Measurements from ENCODE around the gene STUM. TPM values are rescaled to one million over a fixed set of nuclear protein-coding genes. Genes with fewer than 3 reads are reported as not detected.

Gene STUM
- total and polyA plus RNA-seq, 2 of the 8 experiments (the other 6 are each of a cell fraction or from before 2014, with no cell fraction given) = 0.76 to 1.2 TPM

GRCh38 chr1:226618380-226618779 is 69.8 kb downstream of the STUM start (continued):
- TF ChIP-seq CHD7 (IDR thresholded peaks at IDR 0.05; ENCODE audit: insufficient replicate concordance, low read length) (no peak), SAP30 (IDR thresholded peaks at IDR 0.05; ENCODE audit: insufficient read depth, insufficient replicate concordance, low read length) (no peak), PHF8 (conservative IDR thresholded peaks at IDR 0.05; ENCODE audit: low read depth, low read length) (no peak), SIRT6 (IDR thresholded peaks at IDR 0.05; ENCODE audit: low read length) (no peak), TAF7 (optimal IDR thresholded peaks at IDR 0.05; ENCODE audit: borderline replicate concordance, low read depth, low read length) (no peak), FOSL1 (IDR thresholded peaks at IDR 0.05; ENCODE audit: insufficient read depth, low read depth, low read length) (no peak), JUN (IDR thresholded peaks at IDR 0.05; ENCODE audit: low read depth, low read length) (no peak), NRF1 (IDR thresholded peaks at IDR 0.05; ENCODE audit: low read depth, low read length) (no peak), ASH2L (IDR thresholded peaks at IDR 0.05; ENCODE audit: low read length) (no peak), CBX5 (IDR thresholded peaks at IDR 0.05; ENCODE audit: low read depth, low read length) (no peak)

Measured in H1 (cell line).